Measurements from ENCODE around the gene DNAJC13. TPM values are rescaled to one million over a fixed set of nuclear protein-coding genes. Genes with fewer than 3 reads are reported as not detected.

Gene DNAJC13
- total and polyA plus RNA-seq, 9 donors = 10.3 to 39.9 (median 30.1) TPM

DNA sequence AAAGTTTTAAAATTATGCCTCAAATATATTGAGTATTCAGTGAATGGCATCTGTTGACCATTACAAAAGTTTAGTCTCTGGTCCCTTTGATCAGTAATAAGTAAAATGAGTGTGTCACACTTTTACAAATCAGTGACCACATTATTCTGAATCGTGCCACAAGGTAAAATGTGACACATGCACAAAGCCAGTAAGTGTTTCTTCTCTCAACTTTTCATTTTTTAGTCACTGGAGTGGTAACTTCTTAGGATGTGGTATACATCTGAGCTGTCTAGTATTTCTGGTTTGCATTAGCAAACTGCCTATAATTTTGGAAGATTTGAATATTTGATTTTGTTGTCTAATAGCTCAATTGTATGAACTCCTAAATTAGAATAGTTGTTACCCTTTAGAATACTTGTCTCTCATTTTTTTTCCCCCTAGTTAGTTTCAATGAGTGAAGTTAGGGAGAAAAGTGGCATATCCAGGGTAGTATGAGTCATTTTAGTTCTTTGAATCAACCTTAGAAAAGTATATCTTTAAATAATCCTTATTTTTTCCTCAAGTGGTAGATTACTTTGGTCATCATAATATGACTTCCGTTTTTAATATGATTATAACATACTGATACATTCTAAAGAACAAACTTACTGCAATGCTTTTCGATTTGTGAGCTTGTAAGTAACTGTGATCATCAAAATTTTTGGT, 18.1 kb downstream of the DNAJC13 start:
- Histone ChIP-seq H3K36me3 (no peaks in the 10 kb centered on the region), H3K9me3 (no peaks in the 10 kb centered on the region), H3K4me1 (ENCODE audit: insufficient read depth) (no peaks in the 10 kb centered on the region), H3K4me3 (no peak overlapping the region), H3K27me3 (no peaks in the 10 kb centered on the region), H3K27ac (no peak overlapping the region)
- WGBS, 3 donors = 36 to 47% (median 44%) methylated on average over 3 of the region's 3 CpGs
- intact Hi-C loops (cut with DNase I) = no loop called here
- no peak for DNase-seq
- TF ChIP-seq POLR2A (IDR thresholded peaks at IDR 0.05) (no peak), EP300 (IDR thresholded peaks at IDR 0.05) (no peak)
- TF ChIP-seq, protein P1, sequence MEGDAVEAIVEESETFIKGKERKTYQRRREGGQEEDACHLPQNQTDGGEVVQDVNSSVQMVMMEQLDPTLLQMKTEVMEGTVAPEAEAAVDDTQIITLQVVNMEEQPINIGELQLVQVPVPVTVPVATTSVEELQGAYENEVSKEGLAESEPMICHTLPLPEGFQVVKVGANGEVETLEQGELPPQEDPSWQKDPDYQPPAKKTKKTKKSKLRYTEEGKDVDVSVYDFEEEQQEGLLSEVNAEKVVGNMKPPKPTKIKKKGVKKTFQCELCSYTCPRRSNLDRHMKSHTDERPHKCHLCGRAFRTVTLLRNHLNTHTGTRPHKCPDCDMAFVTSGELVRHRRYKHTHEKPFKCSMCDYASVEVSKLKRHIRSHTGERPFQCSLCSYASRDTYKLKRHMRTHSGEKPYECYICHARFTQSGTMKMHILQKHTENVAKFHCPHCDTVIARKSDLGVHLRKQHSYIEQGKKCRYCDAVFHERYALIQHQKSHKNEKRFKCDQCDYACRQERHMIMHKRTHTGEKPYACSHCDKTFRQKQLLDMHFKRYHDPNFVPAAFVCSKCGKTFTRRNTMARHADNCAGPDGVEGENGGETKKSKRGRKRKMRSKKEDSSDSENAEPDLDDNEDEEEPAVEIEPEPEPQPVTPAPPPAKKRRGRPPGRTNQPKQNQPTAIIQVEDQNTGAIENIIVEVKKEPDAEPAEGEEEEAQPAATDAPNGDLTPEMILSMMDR (IDR thresholded peaks at IDR 0.05) = no peak

DNA sequence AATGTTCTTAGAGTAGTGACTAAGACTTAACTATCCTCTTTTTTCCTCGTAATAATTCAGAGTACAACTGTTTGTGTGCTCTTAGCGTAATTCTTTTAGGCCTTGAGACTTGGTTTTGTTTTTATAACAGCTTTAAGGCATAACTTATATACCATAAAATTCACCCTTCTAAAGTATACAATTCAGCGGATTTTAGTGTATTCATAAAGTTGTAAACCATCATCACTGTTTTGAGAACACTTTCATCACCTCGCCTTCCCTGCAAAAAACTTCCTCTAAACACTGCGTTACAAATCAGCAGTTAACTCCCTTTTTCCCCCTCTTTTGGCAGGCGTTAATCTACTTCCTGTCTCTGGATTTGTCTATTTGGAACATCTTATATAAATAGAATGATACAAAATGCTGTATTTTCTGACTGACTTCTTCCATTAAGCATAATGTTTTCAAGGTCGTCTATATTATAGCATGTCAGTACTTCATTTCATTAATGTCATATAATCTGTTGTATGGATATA, 18.7 kb downstream of the DNAJC13 start:
- Histone ChIP-seq H3K36me3 (no peaks in the 10 kb centered on the region), H3K27me3 (no peaks in the 10 kb centered on the region), H3K4me3 (no peak overlapping the region), H3K9me3 (no peaks in the 10 kb centered on the region), H3K4me1 (ENCODE audit: insufficient read depth) (no peaks in the 10 kb centered on the region), H3K27ac (no peak overlapping the region)
- intact Hi-C loops (cut with DNase I) = no loop called here
- DNase-seq = no peak
- 10 to 17% (median 16%) methylated on average over 7 of the region's 7 CpGs for WGBS, 3 donors
- TF ChIP-seq POLR2A (IDR thresholded peaks at IDR 0.05) (no peak), EP300 (IDR thresholded peaks at IDR 0.05) (no peak)
- TF ChIP-seq, protein P1 (IDR thresholded peaks at IDR 0.05) = no peak

DNA sequence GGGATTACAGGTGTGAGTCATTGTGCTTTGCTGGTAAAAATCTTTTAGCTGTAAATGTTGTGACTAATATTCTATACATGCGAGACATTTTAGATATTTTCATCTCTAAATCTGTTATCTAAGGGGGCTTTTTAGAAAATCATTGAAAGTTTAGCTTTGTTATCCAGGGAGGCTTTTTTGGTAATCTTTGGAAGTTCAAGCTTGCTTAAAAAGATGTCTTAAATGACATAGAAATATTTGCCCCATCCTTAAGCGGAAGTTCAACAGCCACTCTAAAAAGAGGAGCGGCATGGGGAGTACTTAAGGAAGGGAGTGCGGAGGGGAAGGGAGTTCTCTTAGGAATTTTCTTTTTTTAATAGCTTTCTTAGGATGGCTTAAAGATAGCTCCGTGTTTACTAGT, 26.1 kb downstream of the DNAJC13 start:
- Histone ChIP-seq H3K27me3 (no peaks in the 10 kb centered on the region), H3K4me1 (ENCODE audit: insufficient read depth) (peaks cover 1% of the 10 kb centered on the region), H3K36me3 (no peaks in the 10 kb centered on the region), H3K9me3 (no peaks in the 10 kb centered on the region), H3K27ac (no peak overlapping the region), H3K4me3 (no peak overlapping the region)
- no peak for DNase-seq
- WGBS, 3 donors = 71 to 95% (median 95%) methylated on average over 5 of the region's 5 CpGs
- intact Hi-C loops (cut with DNase I) = no loop called here
- TF ChIP-seq EP300 (IDR thresholded peaks at IDR 0.05) = no peak
- no peak for TF ChIP-seq POLR2A (IDR thresholded peaks at IDR 0.05)
- TF ChIP-seq, protein P1 (IDR thresholded peaks at IDR 0.05) = no peak

DNA sequence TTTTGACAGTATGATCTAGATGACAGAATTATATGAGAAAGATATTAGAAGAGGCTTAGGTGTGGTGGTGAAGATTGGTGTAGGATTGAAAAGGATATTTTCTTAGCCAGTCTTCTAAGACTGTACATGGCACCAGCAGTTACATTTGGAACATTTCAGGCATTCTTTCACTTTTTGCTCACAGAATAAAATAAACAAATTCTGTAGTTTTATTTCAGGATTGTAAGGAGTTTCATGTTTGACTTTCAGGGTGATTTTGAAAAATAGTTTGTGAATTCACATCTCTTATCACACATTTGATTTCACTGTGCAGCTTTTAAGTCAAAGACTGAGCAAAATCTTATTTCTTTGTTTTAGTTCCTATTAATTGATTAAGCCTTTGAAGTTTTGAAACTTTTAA, 27.1 kb downstream of the DNAJC13 start:
- DNase-seq = no peak
- intact Hi-C loops (cut with DNase I) = no loop called here
- TF ChIP-seq, protein P1 (IDR thresholded peaks at IDR 0.05) = no peak
- TF ChIP-seq POLR2A (IDR thresholded peaks at IDR 0.05) (no peak), EP300 (IDR thresholded peaks at IDR 0.05) (no peak)
- H3K27ac ChIP-seq = no peak overlapping the region
- no peaks in the 10 kb centered on the region for H3K27me3 ChIP-seq
- peaks cover 1% of the 10 kb centered on the region for H3K4me1 ChIP-seq (ENCODE audit: insufficient read depth)
- H3K36me3 ChIP-seq = no peaks in the 10 kb centered on the region
- no peaks in the 10 kb centered on the region for H3K9me3 ChIP-seq
- H3K4me3 ChIP-seq = no peak overlapping the region
